ENCODE data around the gene ESCO1.

Gene ESCO1

GRCh38 chr18:21546423-21546822, 54.1 kb downstream of the ESCO1 start:
- H3K27me3 Mint-ChIP-seq: no peaks in the 10 kb centered on the region
- H3K36me3 Mint-ChIP-seq: peaks cover 34% of the 10 kb centered on the region
- H3K27ac Mint-ChIP-seq: no peak overlapping the region
- CTCF ChIA-PET: interaction anchor here (1.0 kb wide), 1 partner anchor 54 kb away, joined by 3 read pairs; the partner anchor contains the start of gene ESCO1
- H3K4me3 Mint-ChIP-seq: no peak overlapping the region
- DNase-seq: no peak
- no peaks in the 10 kb centered on the region for H3K9me3 Mint-ChIP-seq
- no peaks in the 10 kb centered on the region for H3K4me1 Mint-ChIP-seq

- Mint-ChIP-seq H3K4me3 (no peak overlapping the region), H3K4me1 (no peaks in the 10 kb centered on the region), H3K27me3 (no peaks in the 10 kb centered on the region), H3K36me3 (peaks cover 25% of the 10 kb centered on the region), H3K27ac (no peak overlapping the region), H3K9me3 (no peaks in the 10 kb centered on the region)
- DNase-seq: no peak
- CTCF ChIA-PET: no interaction called here
Observed at GRCh38 chr18:21538230-21538629, 62.3 kb downstream of the ESCO1 start.

- Mint-ChIP-seq H3K9me3 (no peaks in the 10 kb centered on the region), H3K27ac (no peak overlapping the region), H3K4me3 (no peak overlapping the region), H3K27me3 (no peaks in the 10 kb centered on the region), H3K4me1 (no peaks in the 10 kb centered on the region), H3K36me3 (peaks cover 38% of the 10 kb centered on the region)
- CTCF ChIA-PET: interaction anchor here (0.8 kb wide), 1 partner anchor 45 kb away, joined by 3 read pairs; no protein-coding TSS in a partner anchor
- no peak for DNase-seq
Observed at GRCh38 chr18:21534327-21534726, 66.2 kb downstream of the ESCO1 start.

GRCh38 chr18:21526463-21526862, 74.0 kb downstream of the ESCO1 start:
- no peak overlapping the region for H3K27ac Mint-ChIP-seq
- peaks cover 32% of the 10 kb centered on the region for H3K36me3 Mint-ChIP-seq
- no peak overlapping the region for H3K4me3 Mint-ChIP-seq
- CTCF ChIA-PET: interaction anchor here (0.6 kb wide), 1 partner anchor 221 kb away, joined by 4 read pairs; no protein-coding TSS in a partner anchor
- no peaks in the 10 kb centered on the region for H3K9me3 Mint-ChIP-seq
- no peaks in the 10 kb centered on the region for H3K4me1 Mint-ChIP-seq
- H3K27me3 Mint-ChIP-seq: no peaks in the 10 kb centered on the region
- no peak for DNase-seq

GRCh38 chr18:21525916-21526315, 74.6 kb downstream of the ESCO1 start:
- Mint-ChIP-seq H3K27me3 (no peaks in the 10 kb centered on the region), H3K9me3 (no peaks in the 10 kb centered on the region), H3K4me3 (no peak overlapping the region), H3K4me1 (no peaks in the 10 kb centered on the region), H3K36me3 (peaks cover 27% of the 10 kb centered on the region), H3K27ac (no peak overlapping the region)
- DNase-seq: no peak
- CTCF ChIA-PET: interaction anchor here (0.6 kb wide), 1 partner anchor 221 kb away, joined by 4 read pairs; no protein-coding TSS in a partner anchor

GRCh38 chr18:21522530-21522929, 78.0 kb downstream of the ESCO1 start:
- Mint-ChIP-seq H3K36me3 (peaks cover 23% of the 10 kb centered on the region), H3K4me3 (no peak overlapping the region), H3K27ac (no peak overlapping the region), H3K27me3 (no peaks in the 10 kb centered on the region), H3K9me3 (no peaks in the 10 kb centered on the region), H3K4me1 (no peaks in the 10 kb centered on the region)
- CTCF ChIA-PET: no interaction called here
- DNase-seq: no peak

- Mint-ChIP-seq H3K4me3 (no peak overlapping the region), H3K9me3 (no peaks in the 10 kb centered on the region)
- CTCF ChIA-PET: no interaction called here
Observed at GRCh38 chr18:21513741-21514140, 86.8 kb downstream of the ESCO1 start.

GRCh38 chr18:21513292-21513691, 87.2 kb downstream of the ESCO1 start:
- CTCF ChIA-PET: no interaction called here
- H3K27me3 Mint-ChIP-seq: no peaks in the 10 kb centered on the region
- DNase-seq: no peak
- H3K4me1 Mint-ChIP-seq: no peaks in the 10 kb centered on the region
- peaks cover 10% of the 10 kb centered on the region for H3K36me3 Mint-ChIP-seq
- no peaks in the 10 kb centered on the region for H3K9me3 Mint-ChIP-seq
- H3K4me3 Mint-ChIP-seq: no peak overlapping the region
- no peak overlapping the region for H3K27ac Mint-ChIP-seq

More at GRCh38 chr18:21513741-21514140, 86.8 kb downstream of the ESCO1 start:
- no peaks in the 10 kb centered on the region for H3K27me3 Mint-ChIP-seq
- no peak for DNase-seq
- peaks cover 10% of the 10 kb centered on the region for H3K36me3 Mint-ChIP-seq
- H3K27ac Mint-ChIP-seq: no peak overlapping the region
- H3K4me1 Mint-ChIP-seq: no peaks in the 10 kb centered on the region

GRCh38 chr18:21509062-21509461, 91.4 kb downstream of the ESCO1 start:
- H3K27ac Mint-ChIP-seq: no peak overlapping the region
- CTCF ChIA-PET: interaction anchor here (1.3 kb wide), 1 partner anchor 8 kb away, joined by 3 read pairs; no protein-coding TSS in a partner anchor

GRCh38 chr18:21507913-21508701, 92.4 kb downstream of the ESCO1 start:
- DNase-seq: no peak
- H3K4me1 Mint-ChIP-seq: no peaks in the 10 kb centered on the region
- CTCF ChIA-PET: interaction anchor here (1.3 kb wide), 1 partner anchor 9 kb away, joined by 3 read pairs; no protein-coding TSS in a partner anchor
- no peaks in the 10 kb centered on the region for H3K36me3 Mint-ChIP-seq
- no peak overlapping the region for H3K4me3 Mint-ChIP-seq
- no peaks in the 10 kb centered on the region for H3K27me3 Mint-ChIP-seq
- no peak overlapping the region for H3K27ac Mint-ChIP-seq
- H3K9me3 Mint-ChIP-seq: no peaks in the 10 kb centered on the region

More at GRCh38 chr18:21509062-21509461, 91.4 kb downstream of the ESCO1 start:
- Mint-ChIP-seq H3K4me3 (no peak overlapping the region), H3K36me3 (peaks cover 6% of the 10 kb centered on the region), H3K27me3 (no peaks in the 10 kb centered on the region), H3K4me1 (no peaks in the 10 kb centered on the region), H3K9me3 (no peaks in the 10 kb centered on the region)
- no peak for DNase-seq

GRCh38 chr18:21502661-21503060, 97.8 kb downstream of the ESCO1 start:
- no peak overlapping the region for H3K27ac Mint-ChIP-seq
- no peaks in the 10 kb centered on the region for H3K4me1 Mint-ChIP-seq
- no peak overlapping the region for H3K4me3 Mint-ChIP-seq
- CTCF ChIA-PET: interaction anchor here (0.8 kb wide), 1 partner anchor 13 kb away, joined by 3 read pairs; no protein-coding TSS in a partner anchor
- H3K9me3 Mint-ChIP-seq: no peaks in the 10 kb centered on the region
- no peaks in the 10 kb centered on the region for H3K27me3 Mint-ChIP-seq
- no peaks in the 10 kb centered on the region for H3K36me3 Mint-ChIP-seq
- no peak for DNase-seq

- CTCF ChIA-PET: no interaction called here
- no peaks in the 10 kb centered on the region for H3K4me1 Mint-ChIP-seq
- H3K27me3 Mint-ChIP-seq: peaks cover 3% of the 10 kb centered on the region
- no peak overlapping the region for H3K4me3 Mint-ChIP-seq
- DNase-seq: no peak
- H3K27ac Mint-ChIP-seq: no peak overlapping the region
- H3K9me3 Mint-ChIP-seq: no peaks in the 10 kb centered on the region
- no peaks in the 10 kb centered on the region for H3K36me3 Mint-ChIP-seq
Observed at GRCh38 chr18:21499997-21500396, 100.5 kb downstream of the ESCO1 start.

- CTCF ChIA-PET: no interaction called here
- H3K9me3 Mint-ChIP-seq: no peaks in the 10 kb centered on the region
- H3K4me3 Mint-ChIP-seq: no peak overlapping the region
- no peaks in the 10 kb centered on the region for H3K36me3 Mint-ChIP-seq
- peaks cover 3% of the 10 kb centered on the region for H3K27me3 Mint-ChIP-seq
- no peak for DNase-seq
- H3K27ac Mint-ChIP-seq: no peak overlapping the region
- no peaks in the 10 kb centered on the region for H3K4me1 Mint-ChIP-seq
Observed at GRCh38 chr18:21496277-21496835, 104.1 kb downstream of the ESCO1 start.

GRCh38 chr18:21490748-21491147, 109.8 kb downstream of the ESCO1 start:
- DNase-seq: no peak
- H3K27me3 Mint-ChIP-seq: no peaks in the 10 kb centered on the region
- no peak overlapping the region for H3K27ac Mint-ChIP-seq
- H3K36me3 Mint-ChIP-seq: no peaks in the 10 kb centered on the region
- CTCF ChIA-PET: interaction anchor here (3.6 kb wide), 1 partner anchor 466 kb away, joined by 14 read pairs; no protein-coding TSS in a partner anchor
- H3K4me1 Mint-ChIP-seq: no peaks in the 10 kb centered on the region
- no peak overlapping the region for H3K4me3 Mint-ChIP-seq
- H3K9me3 Mint-ChIP-seq: no peaks in the 10 kb centered on the region
